NT2/D1 (cell line): Measurements from ENCODE around the gene RFX3.

Experiments used
- DNase-seq: peaks from one replicate; pipeline ENCODE4 v3.0.0-alpha.2; 2011; ENCODE audit warnings: low read depth, low spot score
- H3K27me3 ChIP-seq: 2 replicates; pipeline ENCODE4 v1.6.0; 2011; ENCODE audit warnings: mild to moderate bottlenecking; ENCODE audit not compliant: insufficient read length, insufficient read depth
- H3K36me3 ChIP-seq: 2 replicates; pipeline ENCODE4 v1.6.1; 2011; ENCODE audit warnings: mild to moderate bottlenecking, low read length, mixed read lengths; ENCODE audit not compliant: insufficient read depth, insufficient read length
- H3K4me1 ChIP-seq: 2 replicates; pipeline ENCODE4 v1.5.1; 2011; ENCODE audit not compliant: insufficient read depth, insufficient read length
- H3K4me3 ChIP-seq: 2 replicates; pipeline ENCODE4 v1.5.1; 2011; ENCODE audit warnings: low read depth; ENCODE audit not compliant: insufficient read length
- H3K9ac ChIP-seq: 2 replicates; pipeline ENCODE4 v1.6.0; 2011; ENCODE audit warnings: low read depth; ENCODE audit not compliant: insufficient read length
- H3K9me3 ChIP-seq: 2 replicates; pipeline ENCODE4 v1.5.1; 2011; ENCODE audit warnings: mild to moderate bottlenecking, low read length; ENCODE audit not compliant: insufficient read depth
- SUZ12 ChIP-seq: IDR thresholded peaks from 2 replicates; pipeline ENCODE4 v1.6.1; 2011; ENCODE audit not compliant: insufficient read length, insufficient read depth; ENCODE audit errors: extremely low read depth
- YY1 ChIP-seq: IDR thresholded peaks from 2 replicates; pipeline ENCODE4 v1.6.1; 2011; ENCODE audit not compliant: insufficient read length, insufficient read depth
- ZNF274 ChIP-seq: IDR thresholded peaks from 2 replicates; pipeline ENCODE4 v1.6.1; 2011; ENCODE audit warnings: mild to moderate bottlenecking, low read depth, low read length

Gene RFX3

GRCh38 chr9:3502560-3503398 lies 23.0 kb downstream of the RFX3 start:
- Histone ChIP-seq H3K9me3 (no peaks in the 10 kb centered on the region; the same call in 1 of the 2 replicates), H3K9ac (no peak overlapping the region), H3K4me3 (no peak overlapping the region), H3K27me3 (no peaks in the 10 kb centered on the region), H3K36me3 (no peaks in the 10 kb centered on the region), H3K4me1 (no peaks in the 10 kb centered on the region)
- DNase-seq = no peak
- TF ChIP-seq ZNF274 = no peak

DNA sequence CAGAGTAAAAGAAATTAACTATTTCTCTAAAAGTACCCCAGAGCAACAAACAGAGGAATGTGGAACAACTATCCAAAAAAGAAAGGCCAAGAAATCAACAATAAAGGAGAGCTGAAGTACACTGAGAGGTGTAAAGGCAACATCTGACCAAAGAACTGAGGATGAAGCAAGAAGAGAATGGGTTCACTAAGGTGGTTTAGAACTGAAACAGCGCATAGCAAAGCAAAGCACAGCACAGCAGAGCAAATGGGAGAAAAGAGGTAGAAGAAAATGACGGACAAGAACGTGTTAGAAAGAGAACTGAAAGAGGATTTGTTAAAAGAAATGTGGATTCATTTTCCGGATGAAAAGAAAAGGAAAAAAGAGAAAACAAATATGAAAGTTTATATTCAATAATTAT lies 25.8 kb downstream of the RFX3 start:
- Histone ChIP-seq H3K4me3 (no peak overlapping the region), H3K9ac (no peak overlapping the region), H3K4me1 (no peaks in the 10 kb centered on the region)

GRCh38 chr9:3498691-3499090 lies 27.1 kb downstream of the RFX3 start:
- Histone ChIP-seq H3K36me3 (no peaks in the 10 kb centered on the region), H3K4me1 (no peaks in the 10 kb centered on the region), H3K4me3 (no peak overlapping the region), H3K9me3 (no peaks in the 10 kb centered on the region), H3K9ac (no peak overlapping the region), H3K27me3 (no peaks in the 10 kb centered on the region)
- no peak for DNase-seq
- TF ChIP-seq ZNF274 (no peak), YY1 (no peak), SUZ12 (no peak)

More for the DNA sequence above, 25.8 kb downstream of the RFX3 start:
- H3K36me3 ChIP-seq = no peaks in the 10 kb centered on the region
- TF ChIP-seq SUZ12 = no peak
- TF ChIP-seq ZNF274 = no peak
- no peak for TF ChIP-seq YY1
- no peaks in the 10 kb centered on the region; the same call in 1 of the 2 replicates for H3K9me3 ChIP-seq
- DNase-seq = no peak
- no peaks in the 10 kb centered on the region for H3K27me3 ChIP-seq

- H3K36me3 ChIP-seq = no peaks in the 10 kb centered on the region
- H3K4me1 ChIP-seq = no peaks in the 10 kb centered on the region
- TF ChIP-seq YY1 (no peak), ZNF274 (no peak), SUZ12 (no peak)
- H3K9ac ChIP-seq = no peak overlapping the region
- no peaks in the 10 kb centered on the region for H3K9me3 ChIP-seq
- DNase-seq = no peak
- no peaks in the 10 kb centered on the region for H3K27me3 ChIP-seq
- no peak overlapping the region for H3K4me3 ChIP-seq
Measured at GRCh38 chr9:3497857-3498256, 27.9 kb downstream of the RFX3 start.

- DNase-seq = no peak
- TF ChIP-seq SUZ12 (no peak), ZNF274 (no peak), YY1 (no peak)
- no peak overlapping the region for H3K9ac ChIP-seq
- no peaks in the 10 kb centered on the region for H3K4me1 ChIP-seq
- H3K27me3 ChIP-seq = no peaks in the 10 kb centered on the region
- no peak overlapping the region for H3K4me3 ChIP-seq
- H3K9me3 ChIP-seq = no peaks in the 10 kb centered on the region
- H3K36me3 ChIP-seq = no peaks in the 10 kb centered on the region
Measured at GRCh38 chr9:3497401-3497800, 28.4 kb downstream of the RFX3 start.

DNA sequence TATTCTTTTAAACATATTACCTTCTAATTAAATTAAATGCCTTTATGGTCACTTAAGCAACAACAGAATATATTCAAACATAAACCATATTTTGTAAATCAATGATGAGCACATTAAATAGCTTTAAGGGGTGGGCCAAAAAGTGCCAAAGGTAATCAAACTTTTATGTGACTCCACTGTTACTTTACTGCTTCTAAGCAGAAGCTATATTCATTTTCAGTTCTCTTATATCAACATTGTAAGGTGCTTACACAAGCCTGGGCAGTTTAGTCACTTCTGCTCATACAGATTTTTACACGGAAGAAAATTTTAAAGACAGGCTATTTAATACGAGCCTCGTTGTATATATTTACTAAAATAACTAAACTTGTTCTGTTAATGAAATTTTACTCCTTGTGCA lies 29.9 kb downstream of the RFX3 start:
- Histone ChIP-seq H3K4me1 (no peaks in the 10 kb centered on the region), H3K4me3 (no peak overlapping the region)
- no peak for DNase-seq

DNA sequence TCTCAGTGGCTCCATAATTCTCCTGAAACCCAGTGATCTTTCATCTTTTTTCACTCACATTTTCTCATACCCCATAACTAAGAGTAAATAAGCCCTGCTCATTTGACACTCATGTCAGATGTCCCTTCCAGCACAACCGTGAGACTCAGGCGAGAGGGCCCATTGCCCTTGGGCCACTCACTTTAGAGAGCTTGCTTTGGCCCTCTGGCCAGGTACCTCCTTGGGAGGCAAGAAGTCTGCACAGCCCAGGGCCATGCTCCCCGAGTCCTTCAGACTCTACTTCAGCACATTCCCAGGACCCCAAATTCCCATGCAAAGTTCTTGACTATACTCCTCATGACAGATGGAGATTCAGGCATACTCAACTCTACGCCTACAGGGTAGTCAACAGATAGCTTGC lies 33.6 kb downstream of the RFX3 start:
- TF ChIP-seq ZNF274 = no peak

More for the DNA sequence above, 29.9 kb downstream of the RFX3 start:
- no peaks in the 10 kb centered on the region for H3K9me3 ChIP-seq
- no peaks in the 10 kb centered on the region for H3K27me3 ChIP-seq
- H3K9ac ChIP-seq = no peak overlapping the region
- TF ChIP-seq YY1 (no peak), ZNF274 (no peak), SUZ12 (no peak)
- no peaks in the 10 kb centered on the region for H3K36me3 ChIP-seq

More for the DNA sequence above, 33.6 kb downstream of the RFX3 start:
- no peak overlapping the region for H3K4me3 ChIP-seq
- H3K36me3 ChIP-seq = no peaks in the 10 kb centered on the region
- H3K27me3 ChIP-seq = no peaks in the 10 kb centered on the region
- H3K9me3 ChIP-seq = no peaks in the 10 kb centered on the region
- no peak for DNase-seq
- H3K4me1 ChIP-seq = no peaks in the 10 kb centered on the region
- H3K9ac ChIP-seq = no peak overlapping the region
